Parathyroid adenoma (tissue), 2 donors: ENCODE data around the gene GPR180.

Experiments used
- H2AFZ ChIP-seq: fragments of 300-600 bp; sonication (generic); one replicate; pipeline ENCODE4 v1.7.0; 2017; ENCODE audit warnings: antibody characterized with exemption, mild to moderate bottlenecking
- H3K27ac ChIP-seq: fragments of 300-600 bp; sonication (generic); one replicate; pipeline ENCODE4 v1.7.0; 2017
- H3K27me3 ChIP-seq: fragments of 300-600 bp; sonication (generic); one replicate; pipeline ENCODE4 v1.7.0; 2017; ENCODE audit warnings: low read length; ENCODE audit not compliant: control insufficient read depth, insufficient read depth
- H3K36me3 ChIP-seq: fragments of 300-600 bp; sonication (generic); one replicate; pipeline ENCODE4 v1.7.0; 2017; ENCODE audit warnings: low read length; ENCODE audit not compliant: control insufficient read depth, insufficient read depth
- H3K4me1 ChIP-seq: fragments of 300-600 bp; sonication (generic); one replicate; pipeline ENCODE4 v1.7.0; 2017; ENCODE audit warnings: control low read depth
- H3K4me2 ChIP-seq: fragments of 300-600 bp; sonication (generic); one replicate; pipeline ENCODE4 v1.7.0; 2017; ENCODE audit warnings: low read length
- H3K4me3 ChIP-seq: fragments of 300-600 bp; sonication (generic); one replicate; pipeline ENCODE4 v1.7.0; 2017; ENCODE audit warnings: low read depth, low read length
- H3K79me2 ChIP-seq: fragments of 300-600 bp; sonication (generic); one replicate; pipeline ENCODE4 v1.7.0; 2017; ENCODE audit warnings: control low read depth
- H3K9ac ChIP-seq: fragments of 300-600 bp; sonication (generic); one replicate; pipeline ENCODE4 v1.7.0; 2017; ENCODE audit warnings: mild to moderate bottlenecking
- H3K9me3 ChIP-seq: fragments of 300-600 bp; sonication (generic); one replicate; pipeline ENCODE4 v1.7.0; 2017; ENCODE audit warnings: low read length; ENCODE audit not compliant: control insufficient read depth
- TF ChIP-seq, protein P1 (sequence below): fragments of 300-600 bp; sonication (generic); IDR thresholded peaks from one replicate; pipeline ENCODE4 v1.7.0; 2017; ENCODE audit warnings: antibody characterized with exemption, mild to moderate bottlenecking
- donor health status: primary hyperparathyroidism.

The GPR180 gene

GRCh38 chr13:94601446-94602431, at the start of gene GPR180:
TSS of gene GPR180 (plus strand) at chr13:94601857. CDS start at chr13:94601928, 71 bp downstream.
- Histone ChIP-seq H3K4me2 (peak within 1 kb of the TSS; percentile 64), H3K27me3 (no peaks in the 10 kb centered on the region), H2AFZ (peak within 1 kb of the TSS; percentile 81), H3K9ac (no peak within 1 kb of the TSS), H3K36me3 (no peaks in the 10 kb centered on the region), H3K27ac (peak within 1 kb of the TSS; percentile 54), H3K4me1 (peaks cover 3% of the 10 kb centered on the region), H3K79me2 (peaks cover 2% of the 10 kb centered on the region), H3K4me3 (peak within 1 kb of the TSS; percentile 70), H3K9me3 (no peaks in the 10 kb centered on the region)
- TF ChIP-seq, protein P1, sequence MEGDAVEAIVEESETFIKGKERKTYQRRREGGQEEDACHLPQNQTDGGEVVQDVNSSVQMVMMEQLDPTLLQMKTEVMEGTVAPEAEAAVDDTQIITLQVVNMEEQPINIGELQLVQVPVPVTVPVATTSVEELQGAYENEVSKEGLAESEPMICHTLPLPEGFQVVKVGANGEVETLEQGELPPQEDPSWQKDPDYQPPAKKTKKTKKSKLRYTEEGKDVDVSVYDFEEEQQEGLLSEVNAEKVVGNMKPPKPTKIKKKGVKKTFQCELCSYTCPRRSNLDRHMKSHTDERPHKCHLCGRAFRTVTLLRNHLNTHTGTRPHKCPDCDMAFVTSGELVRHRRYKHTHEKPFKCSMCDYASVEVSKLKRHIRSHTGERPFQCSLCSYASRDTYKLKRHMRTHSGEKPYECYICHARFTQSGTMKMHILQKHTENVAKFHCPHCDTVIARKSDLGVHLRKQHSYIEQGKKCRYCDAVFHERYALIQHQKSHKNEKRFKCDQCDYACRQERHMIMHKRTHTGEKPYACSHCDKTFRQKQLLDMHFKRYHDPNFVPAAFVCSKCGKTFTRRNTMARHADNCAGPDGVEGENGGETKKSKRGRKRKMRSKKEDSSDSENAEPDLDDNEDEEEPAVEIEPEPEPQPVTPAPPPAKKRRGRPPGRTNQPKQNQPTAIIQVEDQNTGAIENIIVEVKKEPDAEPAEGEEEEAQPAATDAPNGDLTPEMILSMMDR, result no peak

- H3K4me1 ChIP-seq, result no peaks in the 10 kb centered on the region
- no peak overlapping the region for H3K9ac ChIP-seq
- no peaks in the 10 kb centered on the region for H3K79me2 ChIP-seq
- H3K4me2 ChIP-seq, result no peak overlapping the region
- TF ChIP-seq, protein P1, result no peak
- no peaks in the 10 kb centered on the region for H3K9me3 ChIP-seq
- H3K36me3 ChIP-seq, result no peaks in the 10 kb centered on the region
- H2AFZ ChIP-seq, result no peak overlapping the region
- H3K27ac ChIP-seq, result no peak overlapping the region
- H3K4me3 ChIP-seq, result no peak overlapping the region
- H3K27me3 ChIP-seq, result no peaks in the 10 kb centered on the region
Observed at GRCh38 chr13:94552095-94552494, 49.6 kb upstream of the GPR180 start.

DNA sequence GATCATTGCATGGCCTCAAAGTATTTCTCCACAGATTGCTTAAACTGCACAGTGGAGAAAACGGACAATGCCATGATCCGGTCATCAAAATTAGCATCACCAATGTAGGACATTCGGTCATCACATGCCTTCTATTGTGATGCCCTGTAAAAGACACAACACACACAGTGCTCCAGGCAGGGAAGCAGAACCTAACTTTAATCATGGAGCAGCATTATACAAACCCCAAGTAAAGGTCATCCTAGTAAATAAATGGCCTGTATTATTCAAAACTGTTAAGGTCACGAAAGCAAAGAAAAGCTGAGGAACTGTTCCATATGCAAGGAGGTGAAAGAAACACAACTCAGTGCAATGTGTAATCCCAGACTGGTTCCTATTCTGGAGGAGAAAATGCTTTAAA, 47.9 kb upstream of the GPR180 start:
- Histone ChIP-seq H3K9ac (no peak overlapping the region), H3K27me3 (no peaks in the 10 kb centered on the region), H3K4me2 (no peak overlapping the region), H2AFZ (no peak overlapping the region), H3K4me3 (no peak overlapping the region), H3K4me1 (no peaks in the 10 kb centered on the region), H3K9me3 (no peaks in the 10 kb centered on the region), H3K27ac (no peak overlapping the region), H3K36me3 (no peaks in the 10 kb centered on the region), H3K79me2 (no peaks in the 10 kb centered on the region)
- TF ChIP-seq, protein P1, result no peak

- TF ChIP-seq, protein P1, result no peak
- Histone ChIP-seq H3K9me3 (no peaks in the 10 kb centered on the region), H2AFZ (no peak overlapping the region), H3K9ac (no peak overlapping the region), H3K79me2 (no peaks in the 10 kb centered on the region), H3K27me3 (no peaks in the 10 kb centered on the region), H3K27ac (no peak overlapping the region), H3K36me3 (no peaks in the 10 kb centered on the region), H3K4me3 (no peak overlapping the region), H3K4me2 (no peak overlapping the region), H3K4me1 (no peaks in the 10 kb centered on the region)
Observed at GRCh38 chr13:94556041-94556440, 45.6 kb upstream of the GPR180 start.
